Measurements from ENCODE around the gene FUT7.

DNA sequence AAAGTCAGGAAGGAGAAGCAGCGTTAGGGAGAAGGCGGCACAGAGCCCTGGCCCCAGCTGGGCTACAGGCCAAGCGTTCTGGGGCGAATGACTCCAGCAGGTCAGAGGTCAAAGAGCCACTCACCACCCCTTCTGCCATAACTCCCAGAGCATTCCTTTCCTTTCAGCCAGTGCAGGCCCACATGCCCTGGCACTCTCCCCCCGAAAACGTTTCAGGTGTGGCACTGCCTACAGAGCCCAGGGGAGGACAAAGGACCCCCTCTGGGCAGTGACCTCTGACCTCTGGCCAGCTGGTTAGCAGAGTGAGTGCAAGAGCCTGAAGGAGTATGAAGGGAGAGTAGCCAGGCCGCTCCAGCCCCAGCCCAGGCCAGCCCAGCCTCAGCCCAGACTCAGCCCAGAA, 8.7 kb downstream of the FUT7 start:
- TF ChIP-seq POLR2AphosphoS5 (IDR thresholded peaks at IDR 0.05; ENCODE audit: low read depth, low read length) (no peak), POLR2A (IDR thresholded peaks at IDR 0.05; ENCODE audit: low read depth, low read length) (no peak)

Data from GM12891 (cell line).